Left kidney (tissue), 2 donors: ENCODE measurements around the gene SKIC2. TPM values are rescaled to one million over a fixed set of nuclear protein-coding genes. Genes with fewer than 3 reads are reported as not detected.
"Not testable (repeated sequence)": the region's sequence is repeated elsewhere in the genome, so short reads cannot be mapped to it uniquely, and the experiment has no call there.

Source experiments
- DNase-seq: peaks from one replicate; pipeline ENCODE4 v3.0.0-alpha.2; 2013
- polyA plus RNA-seq: library from polyadenylated mRNA; unstranded; fragments of 120-200 nt; gene quantifications from one replicate; pipeline ENCODE4 v1.2.1, GENCODE V29; 2013; ENCODE audit not compliant: insufficient read length

Gene SKIC2
- polyA plus RNA-seq, 1 donor, result 60.8 TPM

- no peak for DNase-seq
Observed at GRCh38 chr6:31968791-31969711, 10.1 kb downstream of the SKIC2 start.

GRCh38 chr6:31969712-31970603, 11.0 kb downstream of the SKIC2 start:
- no peak for DNase-seq

- DNase-seq, result no peak
Observed at GRCh38 chr6:31970604-31971271, 11.8 kb downstream of the SKIC2 start.

- DNase-seq, result no peak
Observed at GRCh38 chr6:31971279-31971992, 12.5 kb downstream of the SKIC2 start.

GRCh38 chr6:31971993-31972708, 13.2 kb downstream of the SKIC2 start, which contains the start of gene DXO:
Gene DXO (minus strand): TSS chr6:31972138. CDS start chr6:31971675, 463 bp downstream.
- peak; percentile 97 for DNase-seq

- DNase-seq, result no peak
Observed at GRCh38 chr6:31972709-31973350, 13.9 kb downstream of the SKIC2 start.

GRCh38 chr6:31976065-31976464, 17.1 kb downstream of the SKIC2 start:
- not testable (repeated sequence) for DNase-seq

- no peak for DNase-seq
Observed at GRCh38 chr6:31977816-31978431, 18.9 kb downstream of the SKIC2 start.

- no peak for DNase-seq
Observed at GRCh38 chr6:31978831-31979230, 19.9 kb downstream of the SKIC2 start.

- DNase-seq, result no peak
Observed at GRCh38 chr6:31979238-31979898, 20.4 kb downstream of the SKIC2 start.

GRCh38 chr6:31980195-31980876, 21.4 kb downstream of the SKIC2 start:
- not testable (repeated sequence) for DNase-seq

- DNase-seq, result not testable (repeated sequence)
Observed at GRCh38 chr6:31980998-31981397, 22.0 kb downstream of the SKIC2 start.

GRCh38 chr6:31981744-31982143, 22.8 kb downstream of the SKIC2 start, which contains the start of gene C4A:
Gene C4A (plus strand): TSS chr6:31982057. CDS start chr6:31982108, 51 bp downstream.
- DNase-seq, result not testable (repeated sequence)

GRCh38 chr6:31989363-31989762, 30.4 kb downstream of the SKIC2 start:
- not testable (repeated sequence) for DNase-seq

GRCh38 chr6:31994421-31994820, 35.4 kb downstream of the SKIC2 start:
- not testable (repeated sequence) for DNase-seq

- not testable (repeated sequence) for DNase-seq
Observed at GRCh38 chr6:31996385-31996784, 37.4 kb downstream of the SKIC2 start.

GRCh38 chr6:32002546-32003268, 43.7 kb downstream of the SKIC2 start:
- DNase-seq, result not testable (repeated sequence)

- not testable (repeated sequence) for DNase-seq
Observed at GRCh38 chr6:32003301-32003700, 44.3 kb downstream of the SKIC2 start.
